Liver (tissue), 3 donors: ENCODE measurements around the gene RB1.

Experiments used
- EGR1 ChIP-seq, 2 donors: IDR thresholded peaks; 2 replicates each; pipeline ENCODE4 v1.6.1; 2016 to 2018; ENCODE audit warnings: antibody characterized with exemption in 2 of 2, low read depth in 2 of 2
- FOXA1 ChIP-seq: IDR thresholded peaks from 2 replicates; pipeline ENCODE4 v1.6.1; 2016; ENCODE audit warnings: antibody characterized with exemption
- SP1 ChIP-seq: IDR thresholded peaks from 2 replicates; pipeline ENCODE4 v1.6.1; 2018; ENCODE audit warnings: antibody characterized with exemption, mild to moderate bottlenecking
- TAF1 ChIP-seq: conservative IDR thresholded peaks from 2 replicates; pipeline ENCODE4 v1.6.1; 2016; ENCODE audit warnings: antibody characterized with exemption, mild to moderate bottlenecking
- TF ChIP-seq, protein P1 (sequence below): fragments of 150-350 bp; IDR thresholded peaks from 2 replicates; pipeline ENCODE4 v1.5.1; 2017; ENCODE audit warnings: improper control_type of control experiment, low read depth, low read length; ENCODE audit not compliant: missing input control
- TF ChIP-seq, protein P2 (sequence below): IDR thresholded peaks from 2 replicates; pipeline ENCODE4 v1.6.1; 2016; ENCODE audit warnings: antibody characterized with exemption
- donor health status: healthy.
- donor health status: healthy.

- no peak for TF ChIP-seq TAF1
- TF ChIP-seq, protein P1, sequence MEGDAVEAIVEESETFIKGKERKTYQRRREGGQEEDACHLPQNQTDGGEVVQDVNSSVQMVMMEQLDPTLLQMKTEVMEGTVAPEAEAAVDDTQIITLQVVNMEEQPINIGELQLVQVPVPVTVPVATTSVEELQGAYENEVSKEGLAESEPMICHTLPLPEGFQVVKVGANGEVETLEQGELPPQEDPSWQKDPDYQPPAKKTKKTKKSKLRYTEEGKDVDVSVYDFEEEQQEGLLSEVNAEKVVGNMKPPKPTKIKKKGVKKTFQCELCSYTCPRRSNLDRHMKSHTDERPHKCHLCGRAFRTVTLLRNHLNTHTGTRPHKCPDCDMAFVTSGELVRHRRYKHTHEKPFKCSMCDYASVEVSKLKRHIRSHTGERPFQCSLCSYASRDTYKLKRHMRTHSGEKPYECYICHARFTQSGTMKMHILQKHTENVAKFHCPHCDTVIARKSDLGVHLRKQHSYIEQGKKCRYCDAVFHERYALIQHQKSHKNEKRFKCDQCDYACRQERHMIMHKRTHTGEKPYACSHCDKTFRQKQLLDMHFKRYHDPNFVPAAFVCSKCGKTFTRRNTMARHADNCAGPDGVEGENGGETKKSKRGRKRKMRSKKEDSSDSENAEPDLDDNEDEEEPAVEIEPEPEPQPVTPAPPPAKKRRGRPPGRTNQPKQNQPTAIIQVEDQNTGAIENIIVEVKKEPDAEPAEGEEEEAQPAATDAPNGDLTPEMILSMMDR, result no peak
- TF ChIP-seq FOXA1, result no peak
- no peak for TF ChIP-seq EGR1 (IDR thresholded peaks at IDR 0.05; ENCODE audit: low read depth in 2 of 2)
- no peak for TF ChIP-seq SP1
- TF ChIP-seq, protein P2, sequence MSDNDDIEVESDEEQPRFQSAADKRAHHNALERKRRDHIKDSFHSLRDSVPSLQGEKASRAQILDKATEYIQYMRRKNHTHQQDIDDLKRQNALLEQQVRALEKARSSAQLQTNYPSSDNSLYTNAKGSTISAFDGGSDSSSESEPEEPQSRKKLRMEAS, result no peak
Measured at GRCh38 chr13:48448285-48448958, 144.9 kb downstream of the RB1 start.
